Endothelial cell (in vitro differentiated cells): Measurements from ENCODE around the gene GABRD. TPM values are rescaled to one million over a fixed set of nuclear protein-coding genes. Genes with fewer than 3 reads are reported as not detected.

Experiments
- DNase-seq: peaks from one replicate; pipeline ENCODE4 v3.0.0; 2021; ENCODE audit warnings: low spot score
- H3K27ac Mint-ChIP-seq: one replicate; pipeline ENCODE4 v1.8.0; 2021; ENCODE audit warnings: mixed read lengths, inconsistent platforms; ENCODE audit not compliant: unreplicated experiment
- H3K27me3 Mint-ChIP-seq: one replicate; pipeline ENCODE4 v1.8.0; 2021; ENCODE audit warnings: mild to moderate bottlenecking, moderate library complexity, mixed read lengths, inconsistent platforms; ENCODE audit not compliant: unreplicated experiment
- H3K36me3 Mint-ChIP-seq: one replicate; pipeline ENCODE4 v1.8.0; 2021; ENCODE audit warnings: mild to moderate bottlenecking, low read depth, mixed read lengths, inconsistent platforms; ENCODE audit not compliant: unreplicated experiment
- H3K4me1 Mint-ChIP-seq: one replicate; pipeline ENCODE4 v1.8.0; 2021; ENCODE audit warnings: mild to moderate bottlenecking, mixed read lengths, inconsistent platforms; ENCODE audit not compliant: unreplicated experiment
- H3K4me3 Mint-ChIP-seq: one replicate; pipeline ENCODE4 v1.8.0; 2021; ENCODE audit warnings: mild to moderate bottlenecking, mixed read lengths, inconsistent platforms; ENCODE audit not compliant: unreplicated experiment
- H3K9me3 Mint-ChIP-seq: one replicate; pipeline ENCODE4 v1.8.0; 2021; ENCODE audit warnings: mixed read lengths, inconsistent platforms; ENCODE audit not compliant: unreplicated experiment
- total RNA-seq: library from RNA; stranded (reverse); fragmentation: NEBNext Ultra II Directional; extraction: Animal tissue kit (Norgen Biotek cat#: 25700); gene quantifications from one replicate; pipeline ENCODE4 v1.2.1, GENCODE V29; 2021; ENCODE audit not compliant: unreplicated experiment
- TF ChIP-seq, protein P1 (sequence below): fragments of 200-600 bp; sonication (generic); IDR thresholded peaks from one replicate; pipeline ENCODE4 v1.5.0; 2021; ENCODE audit warnings: antibody characterized with exemption; ENCODE audit not compliant: unreplicated experiment

Gene GABRD
- total RNA-seq, 1 donor from 2014 or later: 0.64 TPM

DNA sequence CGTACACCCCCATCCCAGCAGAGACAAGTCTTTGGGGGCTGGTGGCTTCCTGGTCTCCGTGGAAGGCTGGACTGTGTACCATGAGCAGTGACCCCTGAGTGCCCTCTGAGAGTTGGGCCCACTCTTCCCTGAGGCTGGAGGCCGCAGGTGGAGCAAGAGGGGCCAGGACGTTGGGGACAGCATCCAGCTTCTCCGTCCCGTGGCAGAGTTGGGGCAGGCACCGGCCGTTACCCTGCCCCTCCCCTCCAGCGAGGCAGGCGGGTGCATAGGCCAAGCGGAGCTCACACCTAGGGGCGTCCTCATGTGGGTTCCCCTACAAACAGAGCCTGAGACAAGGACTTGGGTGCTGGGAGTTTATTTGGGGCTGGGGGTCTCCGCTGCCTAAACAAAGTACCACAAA, 14.0 kb downstream of the GABRD start:
- Mint-ChIP-seq H3K27me3 (peaks cover 6% of the 10 kb centered on the region), H3K27ac (no peak overlapping the region), H3K4me1 (no peaks in the 10 kb centered on the region), H3K4me3 (no peak overlapping the region), H3K36me3 (no peaks in the 10 kb centered on the region), H3K9me3 (no peaks in the 10 kb centered on the region)
- DNase-seq: no peak
- TF ChIP-seq, protein P1, sequence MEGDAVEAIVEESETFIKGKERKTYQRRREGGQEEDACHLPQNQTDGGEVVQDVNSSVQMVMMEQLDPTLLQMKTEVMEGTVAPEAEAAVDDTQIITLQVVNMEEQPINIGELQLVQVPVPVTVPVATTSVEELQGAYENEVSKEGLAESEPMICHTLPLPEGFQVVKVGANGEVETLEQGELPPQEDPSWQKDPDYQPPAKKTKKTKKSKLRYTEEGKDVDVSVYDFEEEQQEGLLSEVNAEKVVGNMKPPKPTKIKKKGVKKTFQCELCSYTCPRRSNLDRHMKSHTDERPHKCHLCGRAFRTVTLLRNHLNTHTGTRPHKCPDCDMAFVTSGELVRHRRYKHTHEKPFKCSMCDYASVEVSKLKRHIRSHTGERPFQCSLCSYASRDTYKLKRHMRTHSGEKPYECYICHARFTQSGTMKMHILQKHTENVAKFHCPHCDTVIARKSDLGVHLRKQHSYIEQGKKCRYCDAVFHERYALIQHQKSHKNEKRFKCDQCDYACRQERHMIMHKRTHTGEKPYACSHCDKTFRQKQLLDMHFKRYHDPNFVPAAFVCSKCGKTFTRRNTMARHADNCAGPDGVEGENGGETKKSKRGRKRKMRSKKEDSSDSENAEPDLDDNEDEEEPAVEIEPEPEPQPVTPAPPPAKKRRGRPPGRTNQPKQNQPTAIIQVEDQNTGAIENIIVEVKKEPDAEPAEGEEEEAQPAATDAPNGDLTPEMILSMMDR: no peak

DNA sequence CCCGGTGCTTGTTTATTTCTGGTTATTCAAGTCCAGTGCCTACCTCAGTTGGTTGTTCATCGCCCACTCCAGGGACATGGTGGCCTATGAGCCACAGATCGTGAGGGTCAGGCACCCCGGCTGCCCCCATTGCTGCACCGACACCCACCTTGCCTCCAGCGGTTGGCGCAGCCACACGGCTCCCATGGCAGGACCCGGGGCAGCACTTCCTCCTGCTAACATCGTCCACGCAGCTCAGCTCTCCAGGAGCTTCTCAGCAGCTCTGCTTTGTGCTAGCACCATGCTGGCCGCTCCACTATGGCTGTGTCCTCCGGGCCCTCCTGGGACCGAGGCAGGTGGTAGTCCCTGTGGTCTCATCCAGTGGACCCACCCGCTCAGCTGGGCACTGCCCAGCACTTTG, 17.1 kb downstream of the GABRD start:
- TF ChIP-seq, protein P1: no peak
- Mint-ChIP-seq H3K27ac (no peak overlapping the region), H3K27me3 (peaks cover 9% of the 10 kb centered on the region), H3K36me3 (no peaks in the 10 kb centered on the region), H3K9me3 (no peaks in the 10 kb centered on the region), H3K4me3 (no peak overlapping the region), H3K4me1 (no peaks in the 10 kb centered on the region)
- no peak for DNase-seq

DNA sequence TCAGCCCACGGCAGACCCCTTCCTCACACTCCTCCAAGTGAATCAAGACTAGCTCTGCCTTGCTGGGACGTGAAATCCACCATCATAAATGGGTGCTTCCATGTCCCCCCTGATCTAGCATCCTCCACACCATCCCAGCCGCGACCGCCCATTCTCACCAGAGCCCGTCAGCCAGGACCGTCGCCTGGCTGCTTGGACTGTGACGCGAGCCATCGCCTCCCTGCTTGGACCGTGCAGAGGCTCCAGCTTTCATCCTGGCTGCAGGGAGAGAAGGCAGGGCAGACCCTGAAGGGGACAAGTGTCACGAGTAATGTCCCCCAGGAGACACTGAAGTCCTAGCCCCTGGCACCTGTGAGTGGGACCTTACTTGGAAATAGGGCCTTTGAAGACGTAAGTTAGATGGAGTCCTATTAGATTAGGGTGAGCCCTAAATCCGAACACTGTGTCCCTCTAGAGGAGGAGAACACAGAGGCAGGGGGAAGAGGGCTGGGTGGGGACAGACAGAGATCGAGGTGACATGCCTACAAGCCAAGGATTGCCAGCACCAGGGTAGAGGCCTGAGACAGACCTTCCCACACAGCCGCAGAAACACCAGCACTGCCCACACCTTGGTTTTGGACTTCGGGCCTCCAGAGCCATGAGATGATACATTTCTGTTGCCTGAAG, 18.3 kb downstream of the GABRD start:
- H3K27me3 Mint-ChIP-seq: peaks cover 9% of the 10 kb centered on the region
- DNase-seq: no peak
- H3K36me3 Mint-ChIP-seq: no peaks in the 10 kb centered on the region
- H3K9me3 Mint-ChIP-seq: no peaks in the 10 kb centered on the region
- no peak overlapping the region for H3K27ac Mint-ChIP-seq
- no peaks in the 10 kb centered on the region for H3K4me1 Mint-ChIP-seq
- TF ChIP-seq, protein P1: no peak
- no peak overlapping the region for H3K4me3 Mint-ChIP-seq

DNA sequence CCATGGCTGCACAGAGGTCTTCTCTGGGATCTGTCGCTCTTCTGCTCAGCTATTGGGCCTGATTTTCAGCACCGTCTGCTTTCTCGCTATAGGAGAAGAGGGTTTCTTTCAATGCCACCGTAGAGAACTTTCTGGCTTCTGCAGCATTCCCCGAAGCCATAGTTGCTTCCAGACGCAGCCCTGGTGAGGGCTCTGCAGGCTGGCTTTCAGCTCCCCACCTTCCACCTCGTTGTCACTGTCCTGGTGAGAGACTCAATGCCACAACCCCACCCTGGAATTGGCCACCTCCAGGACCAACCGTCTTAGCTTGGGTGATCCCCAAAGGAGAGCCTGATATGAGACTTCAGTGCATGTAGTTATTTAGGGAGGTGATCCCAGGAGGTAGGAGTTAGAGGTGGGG, 19.1 kb downstream of the GABRD start:
- Mint-ChIP-seq H3K4me1 (no peaks in the 10 kb centered on the region), H3K27ac (no peak overlapping the region), H3K36me3 (no peaks in the 10 kb centered on the region), H3K27me3 (peaks cover 9% of the 10 kb centered on the region), H3K4me3 (no peak overlapping the region), H3K9me3 (no peaks in the 10 kb centered on the region)
- TF ChIP-seq, protein P1: no peak
- DNase-seq: no peak

DNA sequence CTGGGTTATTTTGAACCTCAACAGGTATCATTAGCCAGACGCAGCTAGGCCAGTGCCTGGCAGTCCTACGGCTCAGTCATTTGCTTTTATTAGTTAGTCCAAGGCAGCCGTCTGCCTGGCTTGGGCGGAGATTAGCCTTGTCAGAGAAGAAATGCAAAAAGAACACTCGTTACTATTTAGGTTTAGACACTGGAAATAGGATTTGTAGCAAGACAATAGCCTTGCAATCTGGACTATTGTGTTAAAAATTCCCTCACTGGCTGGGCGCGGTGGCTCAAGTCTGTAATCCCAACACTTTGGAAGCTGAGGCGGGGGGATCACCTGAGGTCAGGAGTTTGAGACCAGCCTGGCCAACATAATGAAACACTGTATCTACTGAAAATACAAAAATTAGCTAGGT, 20.1 kb downstream of the GABRD start:
- no peak for DNase-seq
- no peaks in the 10 kb centered on the region for H3K9me3 Mint-ChIP-seq
- peaks cover 11% of the 10 kb centered on the region for H3K27me3 Mint-ChIP-seq
- H3K4me1 Mint-ChIP-seq: peaks cover 3% of the 10 kb centered on the region
- peak overlapping the region; percentile 52 for H3K27ac Mint-ChIP-seq
- no peak overlapping the region for H3K4me3 Mint-ChIP-seq
- TF ChIP-seq, protein P1: no peak
- H3K36me3 Mint-ChIP-seq: no peaks in the 10 kb centered on the region
